IPS DF 19.7 (cell line): Measurements from ENCODE around the gene HS3ST5.
"Not testable (repeated sequence)": the region's sequence is repeated elsewhere in the genome, so short reads cannot be mapped to it uniquely, and the experiment has no call there.

Experiments
- DNase-seq: peaks from one replicate; pipeline ENCODE4 v3.0.0-alpha.2; 2013; ENCODE audit warnings: low read depth, low spot score

Gene HS3ST5

DNA sequence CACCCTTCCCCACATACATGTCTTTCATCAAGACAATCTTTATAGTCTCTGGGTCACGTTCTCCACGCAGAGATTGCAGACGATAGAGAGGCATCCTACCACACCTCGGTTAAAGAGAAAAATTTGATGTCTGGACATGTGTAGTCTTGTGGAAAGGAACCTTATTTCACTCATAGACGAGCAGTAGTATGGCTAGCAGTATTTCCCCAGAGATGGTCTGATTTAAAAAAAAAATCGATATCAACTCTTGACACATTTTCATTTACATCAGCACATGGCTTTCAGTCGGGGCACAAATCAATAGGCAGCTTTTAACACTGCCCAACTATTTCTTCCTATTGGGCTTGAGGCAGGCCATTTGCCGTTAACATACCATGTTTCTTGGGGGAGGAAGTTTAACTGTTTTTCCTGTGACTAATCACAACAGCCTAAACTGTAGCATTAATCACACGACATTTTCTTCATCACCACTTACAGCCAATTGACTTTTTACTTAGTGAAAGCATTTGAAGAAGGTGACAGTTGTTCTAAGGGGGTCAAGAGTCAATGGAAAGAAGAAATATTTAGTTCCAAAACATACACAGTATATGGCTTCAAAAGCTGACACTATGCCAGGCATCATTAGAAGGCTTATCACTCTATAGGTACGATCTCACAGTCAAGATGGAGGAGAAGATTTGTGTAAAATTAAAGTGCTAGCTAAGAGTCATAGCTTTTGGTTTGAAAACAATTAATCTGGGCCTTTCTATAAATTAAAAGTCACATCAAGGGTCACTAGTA is 242.4 kb downstream of the HS3ST5 start:
- no peak for DNase-seq

DNA sequence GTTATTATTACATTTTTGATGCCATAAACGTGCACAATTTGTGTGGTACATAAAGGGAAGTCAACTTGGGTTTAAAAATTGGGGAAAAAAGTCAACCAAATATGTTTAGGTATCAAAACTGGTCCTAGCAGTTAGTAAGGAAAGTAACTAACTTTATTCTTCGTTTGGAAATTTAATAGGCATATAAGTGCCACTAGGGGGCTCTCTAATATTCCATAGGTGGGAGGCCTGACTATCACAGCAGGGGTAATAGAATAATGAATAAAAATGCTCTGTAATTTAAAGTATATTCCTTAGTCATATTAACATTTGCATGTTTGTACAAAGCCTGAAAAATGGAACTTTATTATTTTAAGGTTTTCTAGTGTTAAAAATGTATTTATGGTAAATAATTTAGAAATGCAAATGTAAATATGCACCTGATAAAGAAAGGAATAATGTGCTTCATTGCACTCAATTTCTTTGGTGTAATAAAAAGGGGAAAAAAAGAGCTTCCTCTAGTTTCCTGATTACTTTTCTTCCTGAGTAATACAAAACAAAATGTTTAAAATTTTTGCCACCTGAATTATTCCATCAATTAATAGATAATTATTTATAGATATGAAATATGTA is 246.2 kb downstream of the HS3ST5 start:
- DNase-seq, result no peak

DNA sequence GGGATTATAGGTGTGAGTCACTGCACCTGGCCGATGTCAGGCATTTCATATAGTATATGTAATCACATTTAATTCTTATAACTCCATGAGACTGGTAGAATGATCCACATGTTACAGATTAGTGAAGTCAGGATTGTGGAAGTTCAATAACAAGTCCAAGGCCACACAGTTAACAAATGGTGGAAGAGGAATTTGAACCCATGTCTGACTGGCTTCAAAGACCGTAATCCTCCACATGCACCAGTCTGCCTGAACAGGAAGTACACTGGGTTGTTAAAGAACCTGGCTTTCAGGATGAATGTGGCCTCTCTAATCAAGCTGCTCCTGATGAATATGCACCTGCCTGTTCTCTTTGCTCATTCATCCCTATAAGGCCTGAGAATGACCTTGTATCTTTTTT is 249.9 kb downstream of the HS3ST5 start:
- no peak for DNase-seq

DNA sequence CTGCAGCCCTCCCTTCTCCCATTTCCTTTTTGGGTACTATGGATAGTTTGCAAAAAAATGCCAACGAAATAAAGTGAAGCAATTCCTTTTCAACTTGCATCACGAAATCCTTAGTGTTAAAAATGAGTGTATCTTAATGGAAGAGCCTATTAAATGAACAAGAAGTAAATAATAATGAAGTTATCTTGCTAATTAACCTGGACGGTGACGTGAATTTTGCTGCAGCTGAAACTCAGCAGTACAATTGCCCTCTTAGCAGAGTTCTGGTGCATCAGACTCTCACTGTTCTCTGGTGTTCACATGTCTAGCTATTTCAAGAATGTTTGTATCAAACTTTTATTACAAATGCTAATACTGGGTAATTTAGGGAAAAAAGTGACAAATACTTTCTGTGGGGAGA is 252.2 kb downstream of the HS3ST5 start:
- no peak for DNase-seq

DNA sequence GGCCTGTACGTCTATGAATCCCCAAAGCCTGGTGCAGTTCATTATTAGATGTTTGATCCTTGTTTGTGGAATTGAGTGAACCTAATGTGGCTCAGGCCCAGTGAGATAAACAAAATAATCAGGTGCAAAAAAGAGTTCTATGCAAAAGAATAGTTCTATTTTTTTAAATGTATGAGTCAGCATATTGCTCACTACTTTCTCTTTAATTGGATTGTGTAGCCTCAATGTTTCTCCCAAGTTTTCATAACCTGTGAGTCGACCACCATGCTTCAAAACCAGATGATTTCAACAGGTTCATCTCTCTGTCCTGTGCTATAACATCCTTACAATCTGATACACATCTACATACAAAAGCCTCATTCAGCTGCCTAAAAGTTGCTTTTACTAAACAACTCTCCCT is 255.3 kb downstream of the HS3ST5 start:
- no peak for DNase-seq

DNA sequence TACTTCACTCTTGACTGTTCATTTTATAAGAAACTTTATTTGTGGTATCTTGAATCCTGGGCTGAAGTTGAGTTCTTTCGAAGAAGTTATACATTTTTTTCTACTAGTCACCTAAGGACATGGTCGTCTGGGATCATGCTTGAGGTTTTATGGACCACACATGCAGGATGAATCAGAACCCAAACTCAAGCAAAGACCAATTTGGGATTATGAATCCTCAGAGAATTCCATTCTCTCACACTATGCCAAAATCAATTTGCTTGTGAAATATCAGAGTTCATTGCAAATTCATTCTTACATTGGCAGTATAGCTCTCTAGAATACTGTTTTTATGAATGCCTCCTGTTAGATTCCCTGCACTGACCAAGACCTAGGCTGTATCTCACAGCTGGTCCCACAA is 257.6 kb downstream of the HS3ST5 start:
- no peak for DNase-seq

DNA sequence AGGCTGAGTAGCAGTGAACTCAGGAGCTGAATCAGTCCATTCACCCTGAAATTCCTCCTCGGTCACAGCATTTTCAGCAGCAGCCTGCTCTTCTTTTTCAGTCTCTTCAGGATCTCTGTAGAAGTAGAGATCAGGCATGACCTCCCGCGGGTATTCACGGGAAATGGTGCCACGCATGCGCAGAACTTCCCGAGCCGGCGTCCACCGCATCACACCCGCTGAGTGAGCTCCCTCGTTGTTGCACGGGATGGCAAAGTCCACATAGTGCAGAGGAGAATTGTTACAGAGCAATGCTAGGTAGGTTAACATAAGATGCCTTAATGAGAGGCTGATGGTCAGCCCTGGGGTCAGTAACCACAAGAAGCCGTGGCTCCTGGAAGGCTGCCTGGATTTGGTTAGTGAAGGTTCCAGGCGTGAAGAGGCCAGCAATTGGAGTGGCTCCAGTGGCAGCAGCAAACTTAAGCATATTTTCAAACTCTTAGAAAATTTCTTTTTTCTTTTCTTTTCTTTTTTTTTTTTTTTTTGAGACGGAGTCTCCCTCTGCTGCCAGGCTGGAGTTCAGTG is 258.4 kb downstream of the HS3ST5 start:
- DNase-seq, result no peak

DNA sequence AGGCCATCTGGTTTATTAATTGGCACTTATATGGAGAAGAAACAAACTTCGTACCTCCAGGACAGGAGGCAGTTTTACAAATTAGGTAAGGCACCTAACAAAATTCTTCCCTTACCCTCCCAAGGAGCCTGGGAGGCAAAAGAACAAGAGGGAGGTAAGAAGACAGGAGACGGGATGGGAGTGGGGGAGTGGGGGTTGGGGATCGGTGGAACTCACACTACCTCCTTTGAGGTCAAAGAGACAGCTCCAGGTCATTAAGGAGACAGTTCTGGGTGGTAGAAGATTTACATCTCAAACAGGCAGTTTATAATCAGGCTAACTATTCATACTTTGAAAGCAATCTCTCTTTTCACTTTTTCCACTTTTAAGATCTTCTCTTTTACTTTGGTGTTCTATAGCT is 259.6 kb downstream of the HS3ST5 start:
- DNase-seq, result no peak

DNA sequence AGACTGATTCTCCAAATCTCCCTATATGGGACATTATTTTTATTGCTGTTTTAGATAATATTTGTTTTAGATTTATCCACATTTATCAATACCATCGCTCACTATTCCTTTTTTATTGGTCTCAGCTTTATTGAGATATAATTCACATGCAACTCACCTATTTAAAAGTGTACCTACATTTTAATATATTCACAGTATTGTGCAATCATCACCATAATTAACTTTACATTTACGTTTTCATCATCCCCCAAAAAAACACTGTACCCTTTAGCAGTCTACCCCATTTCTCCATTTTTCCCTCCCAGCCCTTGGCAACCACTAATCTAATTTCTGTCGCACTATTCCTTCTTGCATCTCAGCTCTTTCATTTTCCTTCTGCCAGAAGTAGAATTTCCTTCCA is 261.1 kb downstream of the HS3ST5 start:
- no peak for DNase-seq

DNA sequence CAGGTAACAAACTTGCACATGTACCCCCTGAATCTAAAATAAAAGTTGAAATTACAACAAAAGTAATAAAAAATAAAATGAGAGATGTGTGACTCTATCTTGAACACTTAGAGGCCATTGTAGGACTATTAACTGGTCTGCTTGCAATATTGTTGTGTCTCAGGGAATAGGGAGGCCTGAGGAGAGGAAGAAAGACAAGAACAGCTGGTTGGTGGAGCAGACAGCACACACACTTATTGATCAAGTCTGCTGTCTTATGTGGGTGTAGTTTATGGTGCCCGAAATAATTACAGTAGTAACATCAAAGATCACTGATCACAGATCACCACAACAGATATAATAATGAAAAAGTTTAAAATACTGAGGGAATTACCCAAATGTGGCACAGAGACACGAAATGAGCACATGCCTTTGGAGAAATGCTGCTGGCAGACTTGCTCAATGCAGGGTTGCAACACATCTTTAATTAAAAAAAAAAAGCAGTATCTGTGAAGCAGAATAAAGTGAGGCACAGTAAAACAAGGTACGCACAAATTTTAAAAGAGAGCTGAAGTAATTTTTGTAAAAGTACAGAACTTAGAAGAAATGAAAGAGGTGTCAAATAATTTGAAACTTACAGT is 261.8 kb downstream of the HS3ST5 start:
- no peak for DNase-seq

DNA sequence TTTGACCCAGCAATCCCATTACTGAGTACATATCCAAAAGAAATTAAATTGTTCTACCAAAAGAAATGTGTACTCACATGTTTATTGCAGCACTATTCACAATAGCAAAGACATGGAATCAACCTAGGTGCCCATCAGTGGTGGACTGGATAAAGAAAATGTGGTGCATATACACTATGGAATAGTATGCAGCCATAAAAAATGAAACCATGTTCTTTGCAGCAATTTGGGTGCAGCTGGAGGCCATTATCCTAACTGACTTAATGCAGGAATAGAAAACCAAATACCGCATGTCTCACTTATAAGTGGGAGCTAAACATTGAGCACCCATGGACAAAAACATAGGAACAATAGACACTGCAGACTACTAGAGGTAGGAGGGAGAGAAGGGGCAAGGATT is 262.4 kb downstream of the HS3ST5 start:
- DNase-seq, result not testable (repeated sequence)

DNA sequence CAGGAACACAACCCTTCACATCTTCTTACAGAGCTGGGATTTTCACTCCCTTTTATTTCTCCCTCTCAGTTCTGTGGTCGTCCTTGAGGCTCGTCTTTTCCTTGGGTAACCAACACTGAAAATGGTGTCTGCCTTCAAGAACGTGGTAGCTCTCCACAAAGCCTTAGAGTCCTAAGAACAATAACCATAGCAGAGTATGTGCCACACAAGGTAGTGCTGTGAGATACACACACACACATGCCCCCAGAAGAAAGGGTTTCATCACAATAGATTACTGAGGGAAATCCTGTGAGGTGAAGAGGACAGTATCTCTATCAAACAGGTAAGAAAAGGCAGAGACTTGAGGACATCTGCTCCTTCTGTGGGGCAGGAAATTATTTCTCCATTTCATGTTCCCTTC is 267.0 kb downstream of the HS3ST5 start:
- no peak for DNase-seq

DNA sequence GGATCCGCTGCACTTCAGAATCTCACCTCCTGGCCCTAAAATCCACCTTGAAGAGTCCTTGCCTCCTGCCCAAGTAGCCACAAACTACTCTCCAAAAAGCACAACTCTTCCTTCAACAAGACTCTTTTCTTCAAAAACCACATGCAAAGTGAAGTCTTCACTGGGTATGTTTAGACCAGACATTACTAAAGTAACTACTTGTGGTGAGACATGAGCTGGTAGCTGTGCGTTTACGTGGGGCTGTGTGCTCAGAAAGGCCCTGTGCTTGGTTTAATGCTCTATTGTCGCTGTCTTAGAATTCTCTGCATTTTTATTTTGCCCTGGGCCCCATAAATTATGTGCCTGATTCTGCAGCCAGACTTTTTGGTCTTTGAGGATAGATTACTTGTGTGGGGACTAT is 267.5 kb downstream of the HS3ST5 start:
- no peak for DNase-seq

DNA sequence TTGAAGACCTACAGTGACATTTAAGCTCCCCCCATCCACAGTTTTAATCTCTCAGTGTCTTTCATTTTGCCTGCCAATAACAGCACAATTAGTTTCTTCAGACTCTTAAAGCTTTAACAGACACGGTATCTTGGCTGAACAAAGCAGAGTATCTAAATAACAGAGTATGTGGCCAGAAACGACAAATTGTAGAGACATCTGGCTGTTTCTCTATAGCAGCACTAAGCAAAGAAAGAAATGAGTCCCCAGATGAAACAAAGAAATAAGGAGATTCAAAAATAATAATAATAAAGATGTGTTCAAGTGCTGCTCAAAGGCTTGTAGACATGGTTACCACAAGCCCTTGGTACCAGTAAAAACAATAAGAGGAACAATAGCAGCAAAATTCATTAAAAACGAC is 274.1 kb downstream of the HS3ST5 start:
- DNase-seq, result no peak

DNA sequence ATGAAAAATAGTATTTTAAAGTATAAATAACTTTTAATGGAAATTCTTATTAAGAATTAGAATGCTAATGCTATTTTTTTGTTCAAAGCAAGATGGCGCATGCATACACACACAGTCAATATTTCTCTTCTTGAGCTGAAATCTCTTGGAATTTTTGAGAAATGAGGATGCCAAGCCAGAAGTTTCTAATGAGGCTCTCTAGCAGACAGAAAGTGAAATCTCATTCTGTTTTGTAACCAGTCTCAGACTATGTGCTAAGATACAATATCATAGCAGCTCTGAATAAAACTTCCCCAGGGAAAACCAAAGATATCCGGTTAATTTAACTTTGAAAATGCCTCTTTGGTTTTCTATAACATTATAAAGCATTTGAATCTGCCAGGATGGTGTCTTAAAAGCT is 274.7 kb downstream of the HS3ST5 start:
- DNase-seq, result no peak

DNA sequence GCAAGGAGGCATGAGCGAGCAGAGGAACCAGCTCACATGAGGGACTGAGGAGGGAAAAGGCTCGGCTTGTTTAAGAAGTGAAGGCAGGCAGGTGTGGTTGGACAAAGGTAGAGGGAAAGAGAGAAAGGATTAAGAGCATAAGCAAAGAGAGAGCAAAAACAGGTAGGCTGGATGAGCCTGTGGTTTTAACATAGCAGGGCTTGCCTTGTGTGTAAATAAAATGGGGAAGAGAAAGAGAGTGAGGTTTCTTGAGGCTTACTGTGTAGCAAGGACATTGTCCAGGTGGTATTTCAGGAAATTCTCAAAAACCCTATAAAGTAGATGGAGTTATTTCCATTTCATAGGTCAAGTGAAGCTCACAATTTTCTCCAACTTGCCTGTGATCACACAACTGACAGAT is 278.0 kb downstream of the HS3ST5 start:
- no peak for DNase-seq

DNA sequence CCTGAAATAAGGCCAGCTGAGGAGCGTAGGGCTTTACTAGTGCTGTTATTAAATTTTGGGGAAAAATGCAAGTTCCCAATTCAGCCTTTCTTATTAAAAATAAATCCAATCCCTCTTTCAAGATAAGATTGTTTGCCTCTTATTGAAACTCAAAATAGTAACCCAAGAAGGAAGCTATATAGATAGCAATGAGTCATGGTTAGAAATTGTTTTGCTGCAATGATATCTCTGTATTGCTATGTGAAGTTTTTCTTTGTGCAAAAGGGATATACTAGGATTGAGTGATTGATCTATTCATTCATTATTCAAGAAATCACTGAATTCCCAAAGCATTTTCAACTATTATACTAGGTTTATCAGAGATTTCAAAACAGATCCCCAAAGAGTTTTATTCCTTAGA is 278.9 kb downstream of the HS3ST5 start:
- DNase-seq, result no peak

DNA sequence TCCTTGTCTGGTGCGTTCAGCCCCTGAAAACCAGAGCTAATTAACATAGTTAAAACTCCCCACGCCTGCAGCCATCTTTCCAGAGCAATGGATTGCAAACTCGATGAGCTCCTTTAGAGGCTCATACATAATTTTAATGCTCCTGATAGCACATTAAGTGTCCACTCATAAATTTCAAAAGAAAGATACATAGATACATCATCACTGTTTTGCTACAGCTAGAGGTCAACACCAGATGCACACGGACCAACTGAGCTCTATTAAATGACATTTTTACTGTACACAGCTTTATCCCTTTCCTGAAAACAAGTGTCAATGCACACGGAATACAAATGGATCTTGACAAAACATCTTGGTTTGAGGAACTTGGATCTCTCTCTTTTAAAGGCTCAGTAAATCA is 280.6 kb downstream of the HS3ST5 start:
- DNase-seq, result no peak

DNA sequence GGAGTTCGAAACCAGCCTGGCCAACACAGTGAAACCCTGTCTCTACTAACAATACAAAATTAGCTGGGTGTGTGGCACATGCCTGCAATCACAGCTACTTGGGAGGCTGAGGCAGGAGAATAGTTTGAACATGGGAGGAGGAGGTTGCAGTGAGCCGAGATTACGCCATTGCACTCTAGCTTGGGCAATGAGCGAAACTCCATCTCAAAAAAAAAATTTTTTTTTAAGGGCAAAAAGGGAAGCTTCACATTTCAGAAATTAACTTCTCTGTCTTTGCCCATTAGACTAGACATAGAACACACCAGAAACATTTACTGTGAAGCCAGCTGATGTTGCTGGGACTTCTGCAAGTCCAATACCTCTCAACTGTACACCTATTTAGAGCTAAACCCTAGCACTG is 281.1 kb downstream of the HS3ST5 start:
- DNase-seq, result no peak

DNA sequence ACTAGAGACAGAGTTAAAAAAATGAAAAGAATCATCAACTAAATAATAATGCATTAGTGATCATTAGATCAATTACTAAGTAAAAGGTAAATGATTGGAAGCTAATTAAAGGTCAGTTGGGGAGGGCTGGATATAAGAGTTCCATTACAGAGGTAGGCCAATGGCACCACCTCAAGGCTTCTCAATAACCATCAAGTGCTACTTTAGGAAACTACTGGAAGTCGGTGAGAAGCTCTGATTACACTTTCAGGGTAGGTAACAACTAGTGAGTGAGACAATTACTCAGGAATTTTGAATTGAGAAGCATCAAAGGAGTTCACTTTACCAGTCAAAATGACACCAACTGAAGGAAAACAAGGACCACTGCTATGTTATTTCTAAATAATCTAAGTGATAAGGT is 281.7 kb downstream of the HS3ST5 start:
- DNase-seq, result no peak

DNA sequence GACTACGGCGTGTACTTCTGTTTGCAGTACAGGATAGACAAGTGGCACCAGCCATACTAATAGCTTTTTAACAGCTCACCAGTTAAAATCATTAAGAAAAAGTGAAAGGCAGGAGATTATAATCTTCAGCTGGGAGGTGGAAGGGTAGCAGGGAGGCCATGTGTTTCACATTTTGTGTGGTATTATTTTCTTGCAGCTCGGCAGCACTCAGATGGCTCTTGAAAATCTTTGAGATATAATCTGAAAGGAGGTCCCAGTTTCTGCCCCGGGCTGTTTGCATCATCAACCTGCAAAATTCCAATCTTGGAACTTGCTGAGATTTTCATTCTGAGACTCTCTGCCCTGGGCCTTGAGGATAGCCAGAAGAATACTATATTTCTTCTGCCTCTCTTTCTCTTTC is 284.4 kb downstream of the HS3ST5 start:
- no peak for DNase-seq

DNA sequence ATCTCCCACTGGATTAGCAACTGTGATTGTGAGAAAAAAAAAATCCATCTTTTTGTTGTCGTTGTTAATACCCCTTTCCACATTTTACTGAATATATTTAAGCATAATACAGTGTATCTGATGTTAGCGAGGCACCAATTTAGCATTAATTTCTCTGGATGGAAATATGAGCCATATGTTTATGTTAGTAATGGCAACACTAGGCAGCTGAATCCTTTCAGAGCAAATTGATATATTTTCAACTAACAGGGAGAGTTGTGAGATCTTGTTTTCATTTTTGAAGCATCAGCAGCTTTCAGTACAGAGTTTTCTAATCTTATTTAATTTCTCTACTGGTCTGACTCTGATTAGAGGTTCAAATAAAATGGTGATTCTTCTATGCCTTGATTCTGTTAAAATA is 287.1 kb downstream of the HS3ST5 start:
- DNase-seq, result no peak

DNA sequence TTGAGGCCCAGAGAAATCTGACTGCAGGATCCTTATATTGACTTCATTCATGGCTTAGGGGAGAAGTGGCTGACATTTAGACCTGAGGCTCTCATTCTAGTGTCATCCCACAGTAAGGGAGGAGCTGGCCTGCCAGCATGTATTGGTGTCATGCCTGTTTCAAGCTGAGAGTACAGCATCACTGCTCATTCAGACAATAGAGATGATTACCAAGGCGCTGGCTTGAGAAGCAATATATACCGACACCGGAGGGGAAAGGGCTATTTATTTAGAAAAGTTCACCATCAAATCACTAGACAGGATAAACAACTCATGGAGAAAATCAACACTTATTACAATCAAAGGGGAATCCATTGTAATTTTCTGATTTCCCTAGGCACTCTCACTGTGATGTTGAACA is 287.5 kb downstream of the HS3ST5 start:
- DNase-seq, result no peak
